NT2/D1 (cell line): ENCODE measurements around the gene HOXD8.

ENCODE experiments used
- SUZ12 ChIP-seq: IDR thresholded peaks from 2 replicates; pipeline ENCODE4 v1.6.1; 2011; ENCODE audit not compliant: insufficient read length, insufficient read depth; ENCODE audit errors: extremely low read depth
- YY1 ChIP-seq: IDR thresholded peaks from 2 replicates; pipeline ENCODE4 v1.6.1; 2011; ENCODE audit not compliant: insufficient read length, insufficient read depth
- ZNF274 ChIP-seq: IDR thresholded peaks from 2 replicates; pipeline ENCODE4 v1.6.1; 2011; ENCODE audit warnings: mild to moderate bottlenecking, low read depth, low read length

- TF ChIP-seq SUZ12 (no peak), ZNF274 (no peak), YY1 (no peak)
Observed at GRCh38 chr2:176159663-176160250, 30.3 kb downstream of the HOXD8 start.
